Immature natural killer cell (primary cell): ENCODE results near the gene IRF6. TPM values are rescaled to one million over a fixed set of nuclear protein-coding genes. Genes with fewer than 3 reads are reported as not detected.

ENCODE experiments used
- DNase-seq, 3 donors: peaks; one replicate each; pipeline ENCODE4 v3.0.0; 2022; ENCODE audit warnings: mixed read lengths in 1 of 3
- H3K27ac Mint-ChIP-seq, 6 donors: one replicate each; pipeline ENCODE4 v1.8.0; 2020; ENCODE audit warnings: mixed read lengths in 6 of 6, mild to moderate bottlenecking in 5 of 6, inconsistent platforms in 4 of 6, moderate library complexity in 3 of 6
- H3K27me3 Mint-ChIP-seq, 3 donors: one replicate each; pipeline ENCODE4 v1.8.0; 2020 to 2021; ENCODE audit warnings: low read depth in 3 of 3, mild to moderate bottlenecking in 3 of 3, mixed read lengths in 3 of 3, moderate library complexity in 3 of 3, inconsistent platforms in 1 of 3
- H3K36me3 Mint-ChIP-seq, 3 donors: one replicate each; pipeline ENCODE4 v1.8.0; 2020; ENCODE audit warnings: mixed read lengths in 3 of 3, inconsistent platforms in 2 of 3, mild to moderate bottlenecking in 2 of 3
- H3K4me1 Mint-ChIP-seq, 2 donors: one replicate each; pipeline ENCODE4 v1.8.0; 2020; ENCODE audit warnings: inconsistent platforms in 2 of 2, mild to moderate bottlenecking in 2 of 2, mixed read lengths in 2 of 2, moderate library complexity in 1 of 2
- H3K4me3 Mint-ChIP-seq, 5 donors: one replicate each; pipeline ENCODE4 v1.8.0; 2020; ENCODE audit warnings: mild to moderate bottlenecking in 5 of 5, mixed read lengths in 5 of 5, inconsistent platforms in 3 of 5, moderate library complexity in 3 of 5
- H3K9me3 Mint-ChIP-seq, 6 donors: one replicate each; pipeline ENCODE4 v1.8.0; 2020; ENCODE audit warnings: mild to moderate bottlenecking in 6 of 6, mixed read lengths in 6 of 6, inconsistent platforms in 4 of 6, moderate library complexity in 3 of 6
- polyA plus RNA-seq, 3 donors: library from polyadenylated mRNA; unstranded; fragments of 300-500 nt; fragmentation: Illumina TruSeq; gene quantifications; one replicate each; pipeline ENCODE4 v1.2.3, GENCODE V29; 2021

IRF6 gene
- polyA plus RNA-seq, 3 donors from 2014 or later = 5.2 TPM; not detected in 1

- peak; percentile 50 to 54 (median 52) for DNase-seq
- Mint-ChIP-seq H3K4me1 (peaks cover 76 to 79% of the 10 kb centered on the region in 2 donors), H3K27ac (peak overlapping the region; percentile 91 to 99 (median 96)), H3K4me3 (peak overlapping the region; percentile 93 to 97 (median 96)), H3K9me3 (no peaks in the 10 kb centered on the region), H3K27me3 (peaks cover 0 to 5% (median 0%) of the 10 kb centered on the region in 3 donors), H3K36me3 (peaks cover 27 to 44% (median 30%) of the 10 kb centered on the region in 3 donors)
These were observed 49.1 kb downstream of the IRF6 start for GRCh38 chr1:209756615-209757445.

- peak; percentile 77 to 83 (median 78) for DNase-seq
- Mint-ChIP-seq H3K36me3 (peaks cover 22 to 37% (median 26%) of the 10 kb centered on the region in 3 donors), H3K9me3 (no peaks in the 10 kb centered on the region), H3K4me1 (peaks cover 76 to 77% of the 10 kb centered on the region in 2 donors), H3K27ac (peak within 1 kb of the TSS; percentile 91 to 99 (median 96)), H3K4me3 (peak within 1 kb of the TSS; percentile 93 to 97 (median 96)), H3K27me3 (peaks cover 0 to 5% (median 0%) of the 10 kb centered on the region in 3 donors)
These were observed 49.9 kb downstream of the IRF6 start, which contains the start of gene TRAF3IP3 for GRCh38 chr1:209755926-209756614. Gene TRAF3IP3 (plus strand): TSS chr1:209756053. CDS start chr1:209760040, 3,987 bp downstream.

GRCh38 chr1:209755256-209755655, 50.7 kb downstream of the IRF6 start:
- H3K27ac Mint-ChIP-seq = peak overlapping the region; percentile 91 to 99 (median 96)
- H3K4me3 Mint-ChIP-seq = peak overlapping the region; percentile 93 to 97 (median 96)
- H3K36me3 Mint-ChIP-seq = peaks cover 15 to 28% (median 21%) of the 10 kb centered on the region in 3 donors
- H3K9me3 Mint-ChIP-seq = no peaks in the 10 kb centered on the region
- peaks cover 0 to 5% (median 0%) of the 10 kb centered on the region in 3 donors for H3K27me3 Mint-ChIP-seq
- H3K4me1 Mint-ChIP-seq = peaks cover 69 to 71% of the 10 kb centered on the region in 2 donors
- no peak for DNase-seq

DNA sequence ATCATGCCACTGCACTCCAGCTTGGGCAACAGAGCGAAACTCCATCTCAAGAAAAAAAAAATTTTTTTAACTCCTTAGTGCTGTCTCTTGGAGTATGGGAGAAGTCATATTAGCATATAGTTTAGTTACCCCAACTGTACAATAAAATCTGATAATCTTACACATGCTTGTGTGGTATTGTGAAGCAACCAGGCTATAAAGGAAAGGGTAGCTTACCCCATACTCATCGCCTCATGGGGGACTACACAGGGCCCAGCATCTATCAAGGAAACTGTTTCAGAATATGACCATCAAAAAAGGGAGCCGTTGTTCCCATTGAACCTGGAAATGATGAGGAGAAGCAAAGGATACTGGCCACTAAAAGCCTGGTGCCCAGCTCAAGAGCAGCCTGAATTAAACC, 53.1 kb downstream of the IRF6 start:
- Mint-ChIP-seq H3K36me3 (peaks cover 0 to 5% (median 4%) of the 10 kb centered on the region in 3 donors), H3K27me3 (peaks cover 0 to 5% (median 0%) of the 10 kb centered on the region in 3 donors), H3K4me1 (peaks cover 53 to 57% of the 10 kb centered on the region in 2 donors), H3K9me3 (no peaks in the 10 kb centered on the region), H3K27ac (peak overlapping the region in 2 of 6 donors; percentile 4 to 95), H3K4me3 (no peak overlapping the region)
- no peak for DNase-seq

GRCh38 chr1:209751627-209752231, 54.2 kb downstream of the IRF6 start:
- Mint-ChIP-seq H3K27ac (peak overlapping the region in 5 of 6 donors; percentile 17 to 95 (median 67)), H3K9me3 (no peaks in the 10 kb centered on the region), H3K4me3 (peak overlapping the region in 2 of 5 donors; percentile 11 to 87), H3K4me1 (peaks cover 51 to 52% of the 10 kb centered on the region in 2 donors), H3K27me3 (peaks cover 0 to 5% (median 0%) of the 10 kb centered on the region in 3 donors), H3K36me3 (peaks cover 0 to 4% (median 3%) of the 10 kb centered on the region in 3 donors)
- peak in 1 of 3 donors; percentile 25 for DNase-seq

DNA sequence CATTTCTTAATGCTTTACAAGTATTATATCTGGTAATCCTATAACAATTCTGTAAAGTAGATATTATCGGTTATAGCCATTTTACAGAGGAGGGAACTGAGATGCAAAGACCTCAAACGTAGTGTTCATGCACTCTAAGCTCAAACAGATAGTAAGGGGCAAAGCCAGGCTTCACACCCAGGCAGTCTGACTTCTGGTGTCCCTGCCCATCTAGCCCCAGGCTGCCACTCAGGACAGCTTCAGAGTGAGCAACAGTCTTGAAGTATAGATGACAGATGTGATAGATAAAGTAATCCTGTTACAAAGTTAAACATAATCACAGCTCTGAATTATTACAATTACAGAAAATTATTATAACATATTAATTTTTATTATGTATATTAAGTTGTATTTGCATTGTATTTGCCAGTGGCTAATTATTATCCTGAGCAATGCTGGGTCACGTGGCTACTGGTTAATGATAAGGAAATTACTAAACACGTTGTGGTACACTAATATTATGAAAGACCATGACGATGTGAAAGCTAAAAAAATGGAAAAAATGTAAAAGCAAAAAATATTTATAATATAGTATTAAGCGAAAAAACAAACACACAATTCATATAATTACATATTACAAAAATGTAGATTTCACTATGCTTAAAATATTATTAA, 56.1 kb downstream of the IRF6 start:
- peaks cover 31 to 34% of the 10 kb centered on the region in 2 donors for H3K4me1 Mint-ChIP-seq
- H3K9me3 Mint-ChIP-seq = no peaks in the 10 kb centered on the region
- H3K27me3 Mint-ChIP-seq = no peaks in the 10 kb centered on the region
- no peaks in the 10 kb centered on the region for H3K36me3 Mint-ChIP-seq
- H3K27ac Mint-ChIP-seq = peak overlapping the region in 4 of 6 donors; percentile 54 to 73 (median 64)
- H3K4me3 Mint-ChIP-seq = peak overlapping the region in 1 of 5 donors; percentile 53
- DNase-seq = no peak

DNA sequence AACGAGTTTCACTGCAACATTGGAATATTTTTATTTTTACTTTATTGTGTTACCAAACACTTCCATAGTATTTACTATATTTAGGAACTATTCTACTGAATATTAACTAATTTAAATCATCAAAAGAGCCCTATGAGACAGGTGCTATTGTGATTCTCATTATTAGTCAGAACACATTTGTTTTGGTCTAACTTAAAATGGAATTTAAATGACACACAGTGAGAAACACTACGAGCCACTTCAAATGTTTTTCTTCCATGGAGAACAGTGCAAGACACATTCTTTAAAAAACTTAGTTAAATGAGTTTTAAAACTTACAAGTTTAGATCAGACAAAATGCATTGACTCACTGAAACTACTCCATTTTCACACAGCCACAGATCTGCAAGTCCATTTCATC, 56.7 kb downstream of the IRF6 start:
- no peak for DNase-seq
- Mint-ChIP-seq H3K4me3 (peak overlapping the region in 1 of 5 donors; percentile 53), H3K27me3 (no peaks in the 10 kb centered on the region), H3K36me3 (no peaks in the 10 kb centered on the region), H3K4me1 (peaks cover 31 to 33% of the 10 kb centered on the region in 2 donors), H3K27ac (peak overlapping the region in 4 of 6 donors; percentile 54 to 73 (median 64)), H3K9me3 (no peaks in the 10 kb centered on the region)

- H3K4me1 Mint-ChIP-seq = peaks cover 31 to 32% of the 10 kb centered on the region in 2 donors
- H3K4me3 Mint-ChIP-seq = peak overlapping the region in 2 of 5 donors; percentile 85 to 87
- DNase-seq = no peak
These were observed 57.3 kb downstream of the IRF6 start for GRCh38 chr1:209748620-209749019.

DNA sequence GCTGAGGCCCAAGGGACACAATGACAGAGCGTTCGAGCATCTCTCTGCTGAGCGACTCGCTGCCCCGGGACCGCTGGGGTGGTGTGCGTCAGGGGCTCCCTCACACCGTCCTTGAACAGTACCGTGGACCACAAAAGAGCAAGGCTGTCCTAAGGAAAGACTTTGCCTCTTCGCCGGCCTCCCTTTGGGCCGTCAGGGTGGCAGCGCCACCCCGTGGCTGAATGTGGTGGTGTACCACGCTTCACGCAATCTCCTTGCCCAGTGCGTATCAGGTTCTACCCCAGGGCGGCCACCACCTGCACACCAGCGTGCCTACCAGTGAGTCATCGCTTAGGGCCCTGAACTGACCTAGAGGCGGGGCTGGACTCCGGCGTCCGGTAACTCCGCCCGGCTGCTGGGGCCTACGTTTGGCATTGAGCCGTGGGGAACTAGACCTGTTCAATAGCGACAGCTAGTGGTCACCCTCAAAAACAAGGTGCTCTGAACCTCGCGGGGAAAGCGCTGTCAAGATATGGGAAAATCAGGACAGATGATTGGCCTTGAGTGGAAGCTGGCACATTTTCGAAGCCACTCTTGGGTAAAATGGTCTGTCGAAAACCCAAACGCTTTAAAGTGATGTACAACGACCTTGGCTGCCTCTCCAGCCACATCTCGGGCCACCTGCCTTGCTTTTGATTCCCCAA, 58.2 kb downstream of the IRF6 start:
- H3K27ac Mint-ChIP-seq = peak overlapping the region; percentile 65 to 92 (median 86)
- H3K9me3 Mint-ChIP-seq = no peaks in the 10 kb centered on the region
- H3K36me3 Mint-ChIP-seq = peaks cover 0 to 3% (median 0%) of the 10 kb centered on the region in 3 donors
- H3K4me3 Mint-ChIP-seq = peak overlapping the region; percentile 76 to 87 (median 85)
- peaks cover 31 to 32% of the 10 kb centered on the region in 2 donors for H3K4me1 Mint-ChIP-seq
- H3K27me3 Mint-ChIP-seq = peaks cover 0 to 1% (median 0%) of the 10 kb centered on the region in 3 donors
- DNase-seq = peak; percentile 90 to 93 (median 91)

More at GRCh38 chr1:209748620-209749019, 57.3 kb downstream of the IRF6 start:
- H3K27ac Mint-ChIP-seq = peak overlapping the region in 5 of 6 donors; percentile 77 to 92 (median 87)
- no peaks in the 10 kb centered on the region for H3K9me3 Mint-ChIP-seq
- peaks cover 0 to 2% (median 0%) of the 10 kb centered on the region in 3 donors for H3K36me3 Mint-ChIP-seq
- H3K27me3 Mint-ChIP-seq = peaks cover 0 to 1% (median 0%) of the 10 kb centered on the region in 3 donors

DNA sequence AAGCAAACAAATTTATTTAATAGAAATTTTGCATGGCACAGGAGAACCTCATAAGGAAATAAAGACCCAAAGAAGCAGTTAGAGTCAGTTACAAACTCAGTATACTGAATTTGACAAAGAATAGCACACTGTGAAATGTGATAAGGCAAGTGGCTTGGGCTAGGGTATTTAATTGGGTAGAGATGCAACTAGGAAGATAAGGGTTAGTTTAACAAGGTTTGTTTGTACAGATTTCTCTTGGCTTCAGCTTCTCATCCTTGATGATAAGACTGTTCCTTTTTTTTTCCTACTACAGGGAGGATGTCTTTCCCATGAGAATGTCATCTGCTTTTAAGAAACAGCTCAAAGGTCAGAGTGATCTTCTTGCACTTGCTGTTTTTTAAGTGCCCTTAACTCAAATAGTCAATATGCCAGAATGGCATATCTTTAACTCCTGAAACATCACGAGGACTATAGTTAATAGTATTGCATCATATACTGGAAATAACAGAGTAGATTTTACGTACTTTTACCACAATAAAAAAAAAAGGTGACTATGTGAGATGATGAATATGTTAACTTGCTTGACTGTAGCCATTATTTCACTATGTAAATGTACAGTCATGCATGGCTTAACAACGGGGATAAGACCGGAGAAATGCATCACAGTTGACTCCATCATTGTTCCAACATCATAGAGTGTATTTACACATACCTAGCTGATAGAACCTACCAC, 59.3 kb downstream of the IRF6 start:
- DNase-seq = no peak
- Mint-ChIP-seq H3K4me3 (no peak overlapping the region), H3K27ac (peak overlapping the region in 5 of 6 donors; percentile 4 to 92 (median 77)), H3K9me3 (no peaks in the 10 kb centered on the region), H3K4me1 (peaks cover 21 to 24% of the 10 kb centered on the region in 2 donors), H3K36me3 (peaks cover 0 to 3% (median 0%) of the 10 kb centered on the region in 3 donors), H3K27me3 (peaks cover 1 to 2% (median 1%) of the 10 kb centered on the region in 3 donors)

- Mint-ChIP-seq H3K4me3 (no peak overlapping the region), H3K27ac (peak overlapping the region in 1 of 6 donors; percentile 4)
These were observed 62.8 kb downstream of the IRF6 start for GRCh38 chr1:209743145-209743482.

More at GRCh38 chr1:209743145-209743482, 62.8 kb downstream of the IRF6 start:
- peaks cover 9 to 12% of the 10 kb centered on the region in 2 donors for H3K4me1 Mint-ChIP-seq
- peaks cover 0 to 3% (median 0%) of the 10 kb centered on the region in 3 donors for H3K36me3 Mint-ChIP-seq
- no peaks in the 10 kb centered on the region for H3K9me3 Mint-ChIP-seq
- DNase-seq = no peak
- H3K27me3 Mint-ChIP-seq = peaks cover 1 to 2% (median 1%) of the 10 kb centered on the region in 3 donors
